ENCODE results near the gene ABCA4.

Gene ABCA4

GRCh38 chr1:94014087-94014486 lies 106.9 kb downstream of the ABCA4 start:
- FAIRE-seq (no peak), DNase-seq (ENCODE audit: insufficient read length, low spot score) (no peak)
- TF ChIP-seq CTCF (IDR thresholded peaks at IDR 0.05; ENCODE audit: insufficient read depth, missing control alignments): no peak

GRCh38 chr1:94013367-94013878 lies 107.5 kb downstream of the ABCA4 start:
- no peak for TF ChIP-seq CTCF (IDR thresholded peaks at IDR 0.05; ENCODE audit: insufficient read depth, missing control alignments)
- DNase-seq (ENCODE audit: insufficient read length, low spot score): no peak
- no peak for FAIRE-seq

- FAIRE-seq (no peak), DNase-seq (ENCODE audit: insufficient read length, low spot score) (no peak)
- TF ChIP-seq CTCF (IDR thresholded peaks at IDR 0.05; ENCODE audit: insufficient read depth, missing control alignments): no peak
Measured at GRCh38 chr1:94012708-94013366, 108.1 kb downstream of the ABCA4 start.

GRCh38 chr1:94011709-94012595 lies 109.0 kb downstream of the ABCA4 start:
- no peak for TF ChIP-seq CTCF (IDR thresholded peaks at IDR 0.05; ENCODE audit: insufficient read depth, missing control alignments)
- no peak for DNase-seq (ENCODE audit: insufficient read length, low spot score)
- FAIRE-seq: no peak

- FAIRE-seq (no peak), DNase-seq (ENCODE audit: insufficient read length, low spot score) (no peak)
- TF ChIP-seq CTCF (IDR thresholded peaks at IDR 0.05; ENCODE audit: insufficient read depth, missing control alignments): no peak
Measured at GRCh38 chr1:94011129-94011528, 109.8 kb downstream of the ABCA4 start.

- FAIRE-seq (no peak), DNase-seq (ENCODE audit: insufficient read length, low spot score) (no peak)
- TF ChIP-seq CTCF (IDR thresholded peaks at IDR 0.05; ENCODE audit: insufficient read depth, missing control alignments): no peak
Measured at GRCh38 chr1:94009304-94009703, 111.6 kb downstream of the ABCA4 start.

All from D721Med (cell line).